ENCODE data around the gene UFD1.

Gene UFD1

DNA sequence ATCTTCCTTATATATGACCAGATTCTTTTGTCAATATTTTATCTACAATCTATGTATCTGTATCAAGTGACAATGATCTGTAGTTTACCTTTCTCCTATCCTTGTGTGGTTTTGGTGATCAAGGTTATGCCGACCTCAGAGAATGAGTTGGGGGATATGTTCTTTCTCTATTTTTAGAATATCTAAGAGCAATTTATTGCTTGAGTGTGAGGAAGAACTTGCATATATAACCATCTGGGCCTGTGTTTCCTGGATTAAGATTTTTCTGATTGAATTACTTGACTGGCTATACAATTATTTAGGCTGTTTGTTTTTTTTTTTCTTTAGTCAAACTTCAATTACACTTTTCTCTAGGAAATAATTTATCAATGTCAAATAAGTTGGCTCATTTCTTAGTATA, 17.5 kb downstream of the UFD1 start:
- Histone ChIP-seq H3K27me3 (ENCODE audit: control insufficient read depth, insufficient read depth, low read length) (no peaks in the 10 kb centered on the region), H3K36me3 (ENCODE audit: control insufficient read depth, insufficient read depth, low read length) (peaks cover 9% of the 10 kb centered on the region), H3K4me1 (ENCODE audit: control insufficient read depth, insufficient read depth, low read length) (no peaks in the 10 kb centered on the region), H3K9me3 (ENCODE audit: control insufficient read depth, low read length) (no peaks in the 10 kb centered on the region), H3K4me3 (ENCODE audit: low read length) (no peak overlapping the region), H3K9ac (ENCODE audit: low read length) (no peak overlapping the region)

DNA sequence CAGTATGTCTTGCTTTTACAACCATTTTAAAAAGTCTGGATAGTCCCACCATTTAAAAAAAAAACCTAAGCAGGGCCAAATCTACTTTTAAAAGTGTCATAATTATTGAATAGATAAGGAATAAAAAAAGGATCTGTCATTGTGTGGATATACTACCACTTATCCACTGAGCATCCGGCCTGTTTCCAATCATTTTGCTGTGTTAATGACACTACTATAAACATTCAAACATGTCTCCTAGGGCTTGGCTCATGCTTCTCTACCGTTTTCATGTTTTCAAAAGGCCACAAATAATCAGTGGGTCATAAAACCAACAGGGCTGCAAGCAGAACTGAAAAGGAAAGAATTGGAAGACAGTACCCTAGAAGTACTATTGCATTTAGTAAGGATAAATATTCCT, 19.0 kb downstream of the UFD1 start:
- Histone ChIP-seq H3K9me3 (ENCODE audit: control insufficient read depth, low read length) (no peaks in the 10 kb centered on the region), H3K27me3 (ENCODE audit: control insufficient read depth, insufficient read depth, low read length) (no peaks in the 10 kb centered on the region), H3K9ac (ENCODE audit: low read length) (no peak overlapping the region), H3K36me3 (ENCODE audit: control insufficient read depth, insufficient read depth, low read length) (peaks cover 17% of the 10 kb centered on the region), H3K4me1 (ENCODE audit: control insufficient read depth, insufficient read depth, low read length) (no peaks in the 10 kb centered on the region), H3K4me3 (ENCODE audit: low read length) (no peak overlapping the region)

DNA sequence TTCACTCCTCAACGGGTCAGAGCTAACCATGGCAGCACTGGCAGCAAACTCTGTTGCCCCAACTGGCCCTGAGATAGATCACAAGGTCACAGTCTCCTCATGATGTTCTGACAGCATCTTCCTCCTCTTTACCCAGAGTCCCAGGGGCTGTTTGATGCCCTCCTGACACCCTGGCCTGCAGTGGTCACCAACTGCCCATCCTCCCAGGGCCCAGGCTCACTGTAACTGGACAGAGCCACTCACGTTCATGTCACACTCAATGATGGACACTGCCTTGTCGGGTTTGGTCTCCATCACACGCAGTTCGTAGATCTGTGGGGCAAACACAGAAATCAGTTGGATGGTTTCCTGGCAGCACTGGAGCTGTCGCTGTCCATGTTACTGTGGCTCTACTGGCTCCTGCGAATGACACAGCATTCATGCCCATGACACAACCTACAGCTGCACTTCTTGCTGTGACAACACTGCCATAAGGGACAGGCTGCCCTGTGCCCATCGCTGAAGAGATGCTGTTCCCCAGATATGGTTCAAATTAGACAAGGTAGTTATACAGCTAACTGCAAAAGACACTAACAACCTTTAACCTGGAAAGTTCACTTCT, 21.1 kb downstream of the UFD1 start:
- Histone ChIP-seq H3K4me1 (ENCODE audit: control insufficient read depth, insufficient read depth, low read length) (no peaks in the 10 kb centered on the region), H3K9me3 (ENCODE audit: control insufficient read depth, low read length) (no peaks in the 10 kb centered on the region), H3K9ac (ENCODE audit: low read length) (no peak overlapping the region), H3K36me3 (ENCODE audit: control insufficient read depth, insufficient read depth, low read length) (peaks cover 11% of the 10 kb centered on the region), H3K4me3 (ENCODE audit: low read length) (no peak overlapping the region), H3K27me3 (ENCODE audit: control insufficient read depth, insufficient read depth, low read length) (no peaks in the 10 kb centered on the region)

DNA sequence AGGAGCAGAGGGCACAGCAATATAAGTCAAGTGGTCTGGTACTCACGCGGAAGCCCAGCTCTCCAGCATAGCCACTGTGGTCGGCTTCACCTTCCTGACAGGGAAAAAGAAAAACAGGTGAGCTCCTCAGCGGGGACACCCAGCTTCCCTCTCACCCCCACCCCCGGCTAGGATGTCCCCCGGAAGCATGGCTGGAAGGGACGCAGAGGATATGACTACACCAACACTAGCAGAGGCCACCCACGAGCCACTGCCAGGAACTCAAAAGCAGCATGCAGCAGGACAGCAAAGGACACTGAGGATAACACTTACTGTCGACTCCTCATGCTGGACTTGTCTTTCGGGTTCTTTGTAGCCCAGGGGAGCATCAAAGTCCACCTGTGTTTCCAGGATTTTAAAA, 22.5 kb downstream of the UFD1 start:
- Histone ChIP-seq H3K4me3 (ENCODE audit: low read length) (no peak overlapping the region), H3K9me3 (ENCODE audit: control insufficient read depth, low read length) (no peaks in the 10 kb centered on the region), H3K36me3 (ENCODE audit: control insufficient read depth, insufficient read depth, low read length) (peaks cover 11% of the 10 kb centered on the region), H3K4me1 (ENCODE audit: control insufficient read depth, insufficient read depth, low read length) (no peaks in the 10 kb centered on the region), H3K9ac (ENCODE audit: low read length) (no peak overlapping the region), H3K27me3 (ENCODE audit: control insufficient read depth, insufficient read depth, low read length) (no peaks in the 10 kb centered on the region)

DNA sequence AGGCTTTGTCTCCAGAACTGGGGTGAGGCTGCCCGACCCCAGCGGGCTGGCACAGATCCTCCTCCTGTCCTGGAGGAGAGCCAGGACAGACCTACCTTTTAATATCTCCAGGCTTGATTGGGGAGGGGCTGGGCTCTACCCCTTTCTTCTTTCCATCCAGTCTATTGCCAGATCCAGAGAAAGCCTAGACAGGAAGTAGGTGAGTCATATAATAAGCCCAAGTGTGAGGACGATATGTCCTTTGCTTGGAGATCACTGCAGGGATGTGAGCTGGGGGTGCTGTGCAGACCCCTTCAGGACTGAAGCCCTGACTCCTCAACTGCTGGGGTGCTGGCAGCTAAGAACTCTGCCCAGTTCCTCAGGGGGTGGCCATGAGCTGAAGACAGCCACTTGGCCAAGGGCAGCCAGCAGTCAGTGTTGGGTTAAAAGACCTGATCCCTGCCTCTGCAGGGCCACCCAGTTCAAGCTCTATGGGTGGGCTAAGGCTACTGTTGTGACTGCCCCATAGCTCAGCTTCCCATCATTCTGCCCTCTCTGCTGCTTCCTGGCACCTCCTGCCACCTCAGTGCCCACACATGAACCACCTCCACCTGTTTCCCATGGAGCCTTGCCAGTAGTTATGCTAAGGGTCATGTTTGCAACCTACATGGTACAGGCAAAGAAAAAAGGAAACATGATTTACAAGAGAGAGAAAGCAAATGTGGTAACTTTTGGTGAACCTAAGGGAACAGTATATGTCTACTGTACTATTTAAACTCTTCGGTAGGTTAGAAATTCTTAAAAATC, 23.2 kb downstream of the UFD1 start:
- no peaks in the 10 kb centered on the region for H3K4me1 ChIP-seq (ENCODE audit: control insufficient read depth, insufficient read depth, low read length)
- H3K4me3 ChIP-seq (ENCODE audit: low read length), result no peak overlapping the region
- peaks cover 11% of the 10 kb centered on the region for H3K36me3 ChIP-seq (ENCODE audit: control insufficient read depth, insufficient read depth, low read length)
- no peaks in the 10 kb centered on the region for H3K9me3 ChIP-seq (ENCODE audit: control insufficient read depth, low read length)
- no peak overlapping the region for H3K9ac ChIP-seq (ENCODE audit: low read length)
- no peaks in the 10 kb centered on the region for H3K27me3 ChIP-seq (ENCODE audit: control insufficient read depth, insufficient read depth, low read length)

DNA sequence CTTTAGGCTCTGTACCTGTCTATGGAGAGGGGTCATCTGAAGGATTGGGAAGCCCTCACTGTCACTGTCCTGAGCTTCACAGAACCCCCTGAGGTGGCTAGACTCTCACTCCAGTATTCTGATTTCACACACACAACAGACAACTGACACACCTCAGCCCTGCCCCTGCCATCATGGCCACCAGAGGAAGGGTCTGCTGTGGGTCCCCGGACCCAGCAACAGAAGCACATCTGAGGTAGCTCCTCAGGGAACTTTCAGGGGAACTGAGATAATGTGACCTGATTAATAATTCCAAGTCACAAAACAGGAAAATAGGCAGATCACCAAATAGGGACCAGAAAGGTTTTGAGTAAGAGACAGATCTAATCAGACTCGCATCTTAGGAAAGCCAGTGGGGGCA, 24.0 kb downstream of the UFD1 start:
- Histone ChIP-seq H3K9me3 (ENCODE audit: control insufficient read depth, low read length) (no peaks in the 10 kb centered on the region), H3K27me3 (ENCODE audit: control insufficient read depth, insufficient read depth, low read length) (no peaks in the 10 kb centered on the region), H3K4me3 (ENCODE audit: low read length) (no peak overlapping the region), H3K4me1 (ENCODE audit: control insufficient read depth, insufficient read depth, low read length) (no peaks in the 10 kb centered on the region), H3K9ac (ENCODE audit: low read length) (no peak overlapping the region), H3K36me3 (ENCODE audit: control insufficient read depth, insufficient read depth, low read length) (peaks cover 11% of the 10 kb centered on the region)

DNA sequence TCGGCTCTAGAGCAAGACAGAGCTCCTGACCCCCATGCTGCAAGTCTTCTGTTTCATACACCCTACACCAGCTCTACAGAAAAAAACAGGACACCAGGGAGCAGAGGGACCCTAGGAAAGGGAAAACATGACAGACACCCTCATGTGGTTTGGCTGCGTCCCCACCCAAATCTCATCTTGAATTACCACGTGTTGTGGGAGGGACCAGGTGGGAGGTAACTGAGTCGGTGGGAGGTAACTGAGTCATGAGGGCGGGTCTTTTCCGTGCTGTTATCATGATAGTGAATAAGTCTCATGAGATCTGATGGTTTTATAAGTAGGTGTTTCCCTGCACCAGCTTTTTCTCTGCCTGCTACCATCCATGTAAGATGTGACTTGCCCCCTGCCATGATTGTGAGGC, 24.8 kb downstream of the UFD1 start:
- H3K4me3 ChIP-seq (ENCODE audit: low read length), result no peak overlapping the region
- H3K27me3 ChIP-seq (ENCODE audit: control insufficient read depth, insufficient read depth, low read length), result no peaks in the 10 kb centered on the region
- no peak overlapping the region for H3K9ac ChIP-seq (ENCODE audit: low read length)
- H3K4me1 ChIP-seq (ENCODE audit: control insufficient read depth, insufficient read depth, low read length), result no peaks in the 10 kb centered on the region
- H3K9me3 ChIP-seq (ENCODE audit: control insufficient read depth, low read length), result no peaks in the 10 kb centered on the region
- H3K36me3 ChIP-seq (ENCODE audit: control insufficient read depth, insufficient read depth, low read length), result peaks cover 11% of the 10 kb centered on the region

DNA sequence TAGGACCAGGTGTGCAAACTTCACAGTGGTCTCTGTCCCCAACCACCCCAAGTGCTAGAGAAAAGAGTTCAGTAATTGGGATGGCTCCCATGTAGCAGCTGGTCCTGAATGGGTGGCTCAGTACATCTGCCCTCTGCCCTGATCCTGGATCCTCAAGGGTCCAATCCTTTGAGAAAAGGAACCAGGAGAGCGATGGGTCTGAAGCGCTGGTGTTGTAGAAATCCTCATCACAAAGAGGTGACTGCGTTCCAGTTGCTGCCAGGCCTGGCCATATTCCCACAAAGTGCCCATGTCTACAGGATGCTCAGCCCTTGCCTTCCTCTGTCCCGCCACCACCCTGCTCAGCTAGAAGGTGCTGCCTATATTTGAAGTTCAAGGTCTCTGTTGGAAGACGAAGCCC, 25.3 kb downstream of the UFD1 start:
- H3K36me3 ChIP-seq (ENCODE audit: control insufficient read depth, insufficient read depth, low read length), result peaks cover 11% of the 10 kb centered on the region
- H3K9ac ChIP-seq (ENCODE audit: low read length), result no peak overlapping the region
- H3K27me3 ChIP-seq (ENCODE audit: control insufficient read depth, insufficient read depth, low read length), result no peaks in the 10 kb centered on the region
- no peaks in the 10 kb centered on the region for H3K9me3 ChIP-seq (ENCODE audit: control insufficient read depth, low read length)
- no peaks in the 10 kb centered on the region for H3K4me1 ChIP-seq (ENCODE audit: control insufficient read depth, insufficient read depth, low read length)
- H3K4me3 ChIP-seq (ENCODE audit: low read length), result no peak overlapping the region

DNA sequence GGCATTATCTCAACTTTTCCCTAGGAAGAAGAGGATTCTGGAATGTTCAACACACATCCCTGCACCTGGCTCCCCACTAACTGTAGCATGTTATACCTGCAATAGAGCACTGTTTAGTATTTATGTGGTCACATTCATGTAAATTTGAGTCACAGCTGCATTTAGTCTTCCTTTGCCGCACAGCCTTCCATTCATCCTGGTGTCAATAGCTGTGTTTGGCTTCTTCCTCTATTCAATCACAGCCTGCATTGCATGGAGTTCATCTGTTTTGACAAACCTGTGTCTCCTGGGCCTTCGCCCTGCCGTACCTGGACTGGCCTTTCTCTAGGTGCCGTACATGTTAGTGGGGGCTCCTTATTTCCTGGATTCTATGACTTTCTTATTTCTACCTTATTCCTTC, 27.4 kb downstream of the UFD1 start:
- H3K36me3 ChIP-seq (ENCODE audit: control insufficient read depth, insufficient read depth, low read length), result peaks cover 9% of the 10 kb centered on the region

DNA sequence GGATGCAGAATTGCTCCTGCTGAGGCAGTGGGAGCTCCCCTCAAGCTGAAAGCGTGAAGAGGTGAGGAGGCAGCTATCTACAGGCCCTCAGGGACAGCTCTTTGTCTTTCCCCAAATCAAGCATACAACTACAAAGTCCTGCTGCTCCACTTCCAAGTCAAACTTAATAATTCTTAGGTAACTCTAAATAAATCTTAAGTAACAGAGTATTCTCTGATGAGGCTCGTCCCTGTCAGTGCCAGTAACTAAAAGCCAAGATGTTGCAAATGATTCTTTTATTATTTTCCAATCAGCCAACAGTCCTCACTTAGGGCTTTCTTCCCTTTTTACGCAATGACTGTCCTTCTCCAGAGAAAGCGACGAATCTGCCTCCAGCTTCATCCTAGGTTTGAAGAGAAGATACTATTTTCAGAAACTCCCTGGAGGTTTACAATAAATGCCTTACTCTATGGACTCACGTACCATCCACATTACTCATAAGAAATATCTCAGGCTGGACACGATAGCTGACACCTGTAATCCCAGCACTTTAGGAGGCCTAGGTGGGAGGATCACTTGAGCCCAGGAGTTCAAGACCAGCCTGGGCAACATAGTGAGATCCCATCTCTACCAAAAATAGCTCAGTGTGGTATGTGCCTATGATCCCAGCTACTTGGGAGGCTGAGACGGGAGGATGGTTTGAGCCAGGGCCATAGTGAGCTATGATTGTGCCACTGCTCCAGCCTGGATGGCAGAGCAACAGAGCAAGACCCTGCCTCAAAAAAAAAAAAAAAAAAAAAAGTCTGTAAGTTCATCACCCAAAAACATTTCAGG, 28.4 kb downstream of the UFD1 start:
- H3K4me1 ChIP-seq (ENCODE audit: control insufficient read depth, insufficient read depth, low read length), result peaks cover 12% of the 10 kb centered on the region
- H3K9me3 ChIP-seq (ENCODE audit: control insufficient read depth, low read length), result no peaks in the 10 kb centered on the region
- H3K36me3 ChIP-seq (ENCODE audit: control insufficient read depth, insufficient read depth, low read length), result peaks cover 6% of the 10 kb centered on the region
- H3K27me3 ChIP-seq (ENCODE audit: control insufficient read depth, insufficient read depth, low read length), result no peaks in the 10 kb centered on the region
- no peak overlapping the region for H3K9ac ChIP-seq (ENCODE audit: low read length)
- no peak overlapping the region for H3K4me3 ChIP-seq (ENCODE audit: low read length)

More for the DNA sequence above, 27.4 kb downstream of the UFD1 start:
- Histone ChIP-seq H3K4me1 (ENCODE audit: control insufficient read depth, insufficient read depth, low read length) (peaks cover 8% of the 10 kb centered on the region), H3K9ac (ENCODE audit: low read length) (no peak overlapping the region), H3K9me3 (ENCODE audit: control insufficient read depth, low read length) (no peaks in the 10 kb centered on the region), H3K4me3 (ENCODE audit: low read length) (no peak overlapping the region), H3K27me3 (ENCODE audit: control insufficient read depth, insufficient read depth, low read length) (no peaks in the 10 kb centered on the region)

DNA sequence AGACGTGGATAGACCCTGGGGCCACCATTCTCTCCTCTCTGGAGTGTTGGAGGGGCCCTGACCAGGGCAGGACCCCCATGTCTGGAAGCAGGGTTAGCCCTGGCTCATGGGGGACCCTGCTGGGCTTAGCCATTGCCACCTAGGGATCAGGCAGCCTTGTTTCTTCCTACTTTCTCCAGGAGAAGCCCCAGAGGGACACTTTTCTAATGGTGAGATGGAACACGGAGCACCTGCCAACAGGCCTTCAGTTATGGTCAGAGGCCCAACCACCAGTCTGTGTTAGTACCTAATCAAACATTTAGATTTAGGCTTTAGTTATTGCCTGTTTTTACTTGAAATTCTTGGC, 29.6 kb downstream of the UFD1 start:
- H3K27me3 ChIP-seq (ENCODE audit: control insufficient read depth, insufficient read depth, low read length), result no peaks in the 10 kb centered on the region
- peaks cover 19% of the 10 kb centered on the region for H3K4me1 ChIP-seq (ENCODE audit: control insufficient read depth, insufficient read depth, low read length)
- no peaks in the 10 kb centered on the region for H3K36me3 ChIP-seq (ENCODE audit: control insufficient read depth, insufficient read depth, low read length)

DNA sequence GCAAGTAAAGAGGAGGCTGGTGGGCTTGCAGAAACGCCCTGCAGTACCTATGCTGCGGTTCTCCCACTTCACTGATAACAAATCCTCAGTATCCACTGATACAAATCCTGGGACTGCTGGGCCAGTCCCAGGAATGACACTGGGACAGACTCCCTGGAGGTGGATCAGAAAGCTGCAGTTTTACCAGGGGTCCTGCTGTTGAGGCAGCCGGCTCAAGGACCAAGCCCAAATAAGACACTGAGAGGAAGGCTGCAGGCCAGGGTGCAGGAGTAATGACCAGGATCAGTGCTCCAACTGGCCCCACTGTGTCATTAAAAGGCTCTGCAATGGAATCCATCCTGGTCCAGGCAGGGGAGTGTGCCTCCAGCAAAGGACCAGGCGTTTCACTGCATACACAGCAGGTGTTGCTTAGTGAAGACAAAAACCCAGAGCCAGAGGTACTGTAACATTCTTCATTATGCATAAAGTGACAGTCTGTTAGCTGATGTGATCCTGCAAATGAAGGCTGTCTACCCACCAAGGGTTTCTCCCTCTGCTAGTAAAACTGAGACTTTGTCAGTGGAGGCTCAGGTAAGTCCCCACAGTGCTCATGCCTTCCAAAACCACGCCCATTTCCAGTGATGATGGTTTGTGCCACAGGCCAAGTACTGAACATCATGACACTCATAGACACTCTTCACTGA, 30.1 kb downstream of the UFD1 start:
- H3K4me3 ChIP-seq (ENCODE audit: low read length), result no peak overlapping the region
- no peak overlapping the region for H3K9ac ChIP-seq (ENCODE audit: low read length)

More for the DNA sequence above, 29.6 kb downstream of the UFD1 start:
- H3K4me3 ChIP-seq (ENCODE audit: low read length), result no peak overlapping the region
- H3K9me3 ChIP-seq (ENCODE audit: control insufficient read depth, low read length), result no peaks in the 10 kb centered on the region
- no peak overlapping the region for H3K9ac ChIP-seq (ENCODE audit: low read length)

More for the DNA sequence above, 30.1 kb downstream of the UFD1 start:
- H3K4me1 ChIP-seq (ENCODE audit: control insufficient read depth, insufficient read depth, low read length), result peaks cover 19% of the 10 kb centered on the region
- H3K27me3 ChIP-seq (ENCODE audit: control insufficient read depth, insufficient read depth, low read length), result no peaks in the 10 kb centered on the region
- peaks cover under 1% of the 10 kb centered on the region for H3K36me3 ChIP-seq (ENCODE audit: control insufficient read depth, insufficient read depth, low read length)
- no peaks in the 10 kb centered on the region for H3K9me3 ChIP-seq (ENCODE audit: control insufficient read depth, low read length)
